ENCODE results near the gene RHBDD3.

RHBDD3 gene

GRCh38 chr22:29272624-29273023, 4.8 kb upstream of the RHBDD3 start:
- H3K4me3 ChIP-seq (ENCODE audit: low read length): no peak overlapping the region
- DNase-seq (ENCODE audit: low read depth, low spot score): no peak

DNA sequence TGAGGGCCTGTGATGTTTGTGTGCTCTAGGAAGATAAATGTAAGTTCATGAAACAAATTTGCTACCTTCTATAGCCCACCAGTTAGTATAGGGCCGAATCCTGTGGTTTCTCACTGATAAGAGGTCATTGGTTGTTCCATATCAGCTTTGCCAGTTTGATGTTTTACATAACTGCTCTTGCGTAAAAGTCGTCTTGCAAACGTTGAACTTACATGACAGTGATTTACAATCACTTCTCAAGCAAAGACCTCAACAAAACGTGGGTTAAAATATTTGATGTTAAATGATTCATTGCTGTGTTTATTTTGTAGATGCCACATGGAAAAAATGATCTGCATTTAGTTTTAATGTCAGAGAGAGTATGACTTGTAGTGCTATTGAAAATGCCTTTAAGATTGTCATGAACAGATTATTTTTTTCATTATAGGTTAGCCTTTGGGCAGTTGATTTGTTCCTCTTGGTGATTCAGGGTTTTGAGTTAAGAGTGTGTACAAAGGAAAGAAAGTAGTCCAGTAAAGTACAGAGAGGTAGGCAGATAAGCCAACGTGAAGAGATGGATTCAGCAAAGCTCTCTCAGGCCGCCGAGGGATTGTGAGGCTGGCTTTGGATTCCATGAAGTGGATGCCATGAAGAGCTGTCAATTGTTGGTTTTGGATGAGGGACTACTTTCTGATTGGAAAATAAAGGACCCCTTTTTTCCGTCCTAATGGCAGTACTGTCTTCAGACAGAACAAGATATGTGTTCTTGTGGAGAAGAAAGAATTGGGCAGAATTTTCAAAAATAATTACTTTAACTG, 2.9 kb upstream of the RHBDD3 start:
- no peak for DNase-seq (ENCODE audit: low read depth, low spot score)
- H3K4me3 ChIP-seq (ENCODE audit: low read length): peak overlapping the region; percentile 69

DNA sequence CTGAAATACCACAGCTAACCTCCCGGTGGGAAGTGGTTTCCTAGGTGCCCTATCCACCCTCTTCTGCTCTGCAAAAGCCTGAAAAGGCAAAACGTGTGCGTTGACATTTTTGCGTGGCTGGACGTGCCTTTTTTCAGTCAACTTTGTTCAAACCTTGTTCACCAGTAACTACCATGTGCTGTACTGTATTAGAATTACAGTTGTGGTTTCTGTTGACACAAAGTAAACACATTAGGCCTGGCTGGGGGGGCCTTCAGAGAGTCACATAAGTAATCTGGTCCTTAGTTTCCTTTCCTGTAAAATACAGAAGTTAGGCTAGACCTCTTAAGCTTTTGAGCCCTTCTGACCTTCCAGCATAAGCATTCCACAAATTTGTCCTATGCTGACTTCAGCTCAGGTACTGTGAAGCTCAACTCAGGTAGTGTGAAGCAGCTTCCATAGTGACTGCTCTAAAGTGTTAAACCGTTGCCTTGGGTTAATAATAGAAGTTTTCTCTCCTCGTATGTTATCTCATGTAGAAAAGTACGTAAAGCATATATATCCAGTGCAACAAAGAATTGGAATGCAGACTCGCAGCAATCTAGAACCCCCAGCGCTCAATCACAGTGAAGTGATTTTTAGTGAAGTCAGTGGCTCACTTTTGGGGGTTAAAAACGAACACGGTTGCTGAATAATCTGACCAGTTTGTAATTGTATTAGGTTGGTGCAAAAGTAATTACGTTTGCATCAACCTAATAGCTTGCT, 2.1 kb upstream of the RHBDD3 start:
- peak overlapping the region; percentile 69 for H3K4me3 ChIP-seq (ENCODE audit: low read length)
- DNase-seq (ENCODE audit: low read depth, low spot score): no peak

GRCh38 chr22:29269230-29269604, 1.4 kb upstream of the RHBDD3 start:
- H3K4me3 ChIP-seq (ENCODE audit: low read length): peak overlapping the region; percentile 69
- DNase-seq (ENCODE audit: low read depth, low spot score): no peak

DNA sequence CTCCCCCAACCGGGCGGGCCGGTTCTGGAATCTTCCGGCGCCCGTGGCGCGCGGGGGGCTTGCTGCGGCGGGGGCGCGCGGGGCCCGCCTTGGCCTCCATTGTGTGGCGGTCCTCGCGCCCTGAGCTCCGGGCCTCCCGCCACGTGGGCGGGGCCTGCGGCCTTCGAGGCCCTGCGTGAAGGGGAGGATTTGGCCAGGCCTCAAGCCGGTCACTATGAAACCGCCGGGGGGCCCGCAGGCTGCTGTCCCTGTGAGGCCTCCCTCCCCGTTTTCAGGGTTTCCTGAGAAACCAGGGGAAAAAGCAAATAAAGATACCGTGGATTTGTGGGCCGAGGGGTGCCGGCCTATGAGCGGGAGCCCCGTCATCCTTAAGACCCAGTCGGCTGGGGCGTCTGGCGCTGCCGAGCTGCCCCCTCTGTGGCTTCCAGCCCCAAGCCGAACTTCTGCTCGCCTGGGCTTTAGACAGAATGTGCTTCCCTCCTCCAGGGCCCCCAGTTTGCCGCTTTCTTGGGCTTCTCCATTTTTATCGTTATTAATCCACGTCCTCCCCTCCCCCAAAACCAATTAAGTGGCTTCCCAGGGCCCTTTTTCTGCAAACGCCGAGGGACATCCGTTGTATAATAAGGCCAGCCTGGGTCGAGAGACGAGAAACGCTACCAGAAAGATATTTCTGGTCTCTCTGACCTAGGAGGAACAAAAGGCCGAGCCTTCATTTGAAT, 889 bp upstream of the RHBDD3 start:
- DNase-seq (ENCODE audit: low read depth, low spot score): no peak
- H3K4me3 ChIP-seq (ENCODE audit: low read length): peak overlapping the region; percentile 69

- peak overlapping the region; percentile 69 for H3K4me3 ChIP-seq (ENCODE audit: low read length)
- DNase-seq (ENCODE audit: low read depth, low spot score): no peak
Measured at GRCh38 chr22:29267462-29267857, 321 bp downstream of the RHBDD3 start.

DNA sequence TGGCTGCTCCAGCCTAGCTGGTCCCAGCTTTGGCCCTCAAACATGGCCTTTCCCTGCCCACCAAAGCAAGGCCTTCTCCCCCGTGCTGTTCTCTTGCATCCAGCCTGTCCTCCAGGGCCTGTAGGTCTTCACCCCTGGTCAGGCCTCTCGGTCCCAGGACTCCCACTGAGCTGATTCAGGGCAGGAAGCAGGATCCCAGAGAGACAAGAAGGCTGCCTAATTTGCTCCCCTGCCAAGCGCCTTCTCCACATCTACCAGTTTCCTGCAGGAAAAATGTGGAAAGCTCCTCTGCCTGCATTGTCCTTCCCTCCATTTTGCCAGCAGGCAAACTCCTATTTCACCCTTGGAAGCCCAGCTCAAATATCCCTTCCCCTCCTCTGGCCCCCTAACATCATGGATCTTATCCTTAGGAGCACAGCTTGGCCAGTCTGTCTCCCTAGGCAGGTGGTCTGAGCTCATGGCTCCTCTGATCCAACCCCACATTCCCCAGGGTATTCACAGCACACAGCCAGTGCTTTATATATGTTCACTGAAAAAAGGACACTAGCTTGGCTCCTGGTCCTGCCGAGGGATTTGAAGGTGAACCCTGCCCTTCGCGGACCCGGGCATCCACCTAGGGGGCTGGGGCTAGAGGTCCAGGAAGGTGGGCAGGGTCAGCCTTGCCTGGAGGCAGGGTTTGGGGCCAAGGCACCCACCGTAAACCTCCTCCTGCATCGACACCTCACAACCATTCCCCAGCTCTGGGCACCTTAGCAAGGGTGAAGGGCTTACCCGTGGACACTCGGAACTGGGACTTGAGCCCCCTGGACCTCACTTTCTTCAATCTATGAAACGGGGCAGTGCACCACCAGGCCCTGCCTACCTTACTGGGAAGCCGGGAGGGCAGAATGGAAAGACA, 968 bp downstream of the RHBDD3 start:
- H3K4me3 ChIP-seq (ENCODE audit: low read length): peak overlapping the region; percentile 69
- no peak for DNase-seq (ENCODE audit: low read depth, low spot score)

DNA sequence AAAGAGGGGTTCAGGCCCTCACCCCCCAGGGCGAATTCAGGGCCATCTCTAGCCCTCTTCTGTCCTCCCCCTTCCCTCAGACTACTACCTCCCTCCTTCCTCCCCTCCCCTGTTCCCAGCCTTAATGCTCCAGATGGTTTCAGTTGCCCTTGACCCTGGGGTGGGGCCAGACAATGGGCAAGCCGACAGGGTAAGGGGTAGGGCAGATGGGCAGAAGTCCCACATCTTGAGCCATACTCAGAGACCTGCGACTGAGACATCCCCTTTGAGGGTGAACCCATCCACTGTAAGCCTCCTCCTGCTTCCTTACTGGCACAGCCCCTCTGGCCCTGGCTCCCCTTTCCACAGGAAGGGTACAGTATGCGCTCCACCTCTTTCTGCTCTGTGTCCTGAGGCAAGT, 1.9 kb downstream of the RHBDD3 start:
- DNase-seq (ENCODE audit: low read depth, low spot score): no peak
- peak overlapping the region; percentile 69 for H3K4me3 ChIP-seq (ENCODE audit: low read length)

- H3K4me3 ChIP-seq (ENCODE audit: low read length): no peak overlapping the region
- DNase-seq (ENCODE audit: low read depth, low spot score): no peak
Measured at GRCh38 chr22:29265305-29265704, 2.5 kb downstream of the RHBDD3 start.

DNA sequence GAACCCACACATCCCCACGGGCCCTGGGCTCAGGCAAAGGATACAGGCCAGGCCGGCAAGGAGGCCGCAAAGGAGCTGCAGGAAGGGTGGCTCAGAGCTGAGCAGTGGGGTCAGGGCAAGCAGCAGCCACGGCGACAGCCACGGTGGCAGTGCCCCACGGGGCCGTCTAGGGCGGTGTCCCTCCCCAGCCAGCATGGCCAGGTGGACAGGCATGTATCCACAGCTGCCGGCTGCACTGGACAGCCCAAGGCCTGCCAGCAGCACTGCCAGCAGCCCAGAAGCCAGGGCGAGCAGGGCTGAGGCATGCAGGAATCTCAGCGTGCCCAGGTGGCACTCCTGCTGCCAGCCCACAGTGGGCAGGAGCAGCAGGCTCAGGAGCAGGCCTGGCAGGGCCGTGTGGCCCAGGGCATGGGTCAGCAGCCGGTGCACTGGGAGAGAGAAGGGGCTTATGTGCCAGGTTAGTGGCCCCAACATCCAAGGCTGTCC, 3.9 kb downstream of the RHBDD3 start:
- no peak overlapping the region for H3K4me3 ChIP-seq (ENCODE audit: low read length)
- DNase-seq (ENCODE audit: low read depth, low spot score): no peak

DNA sequence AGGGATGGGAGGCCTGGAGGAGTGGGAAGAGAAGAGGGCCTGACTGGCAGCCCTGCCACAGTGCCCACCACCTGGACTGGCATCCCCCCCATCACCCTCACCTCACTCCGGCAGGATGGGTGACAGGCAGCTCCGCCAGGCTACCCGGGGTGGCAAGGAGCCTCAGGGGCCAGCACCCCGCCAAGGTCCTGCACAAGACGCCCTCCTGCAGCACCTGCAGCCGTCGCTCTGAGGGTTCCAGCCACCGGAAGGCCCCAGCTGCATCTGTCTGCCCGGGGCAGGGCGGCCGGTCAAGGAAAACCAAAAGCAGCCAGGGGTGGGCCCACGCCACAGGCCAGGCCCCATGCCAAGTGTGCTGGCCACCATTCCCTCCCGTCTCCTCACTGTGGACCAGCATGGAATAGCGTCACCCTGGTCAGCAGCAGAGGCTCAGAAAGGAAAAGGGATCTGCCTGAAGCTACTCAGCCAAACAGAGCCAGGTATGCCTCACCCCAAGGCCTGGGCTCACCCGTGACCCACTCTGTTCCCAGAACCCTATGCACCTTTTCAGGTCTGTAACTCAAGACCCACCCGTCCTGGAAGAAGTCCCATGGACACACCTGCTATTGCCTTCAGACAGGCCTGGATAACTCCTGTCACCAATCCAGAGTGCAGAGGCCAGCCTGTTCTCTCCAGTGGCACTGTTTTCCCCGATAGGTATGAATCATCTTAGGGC, 7.0 kb downstream of the RHBDD3 start:
- DNase-seq (ENCODE audit: low read depth, low spot score): no peak
- no peak overlapping the region for H3K4me3 ChIP-seq (ENCODE audit: low read length)

GRCh38 chr22:29260031-29260560, 7.7 kb downstream of the RHBDD3 start:
- H3K4me3 ChIP-seq (ENCODE audit: low read length): no peak overlapping the region
- no peak for DNase-seq (ENCODE audit: low read depth, low spot score)

DNA sequence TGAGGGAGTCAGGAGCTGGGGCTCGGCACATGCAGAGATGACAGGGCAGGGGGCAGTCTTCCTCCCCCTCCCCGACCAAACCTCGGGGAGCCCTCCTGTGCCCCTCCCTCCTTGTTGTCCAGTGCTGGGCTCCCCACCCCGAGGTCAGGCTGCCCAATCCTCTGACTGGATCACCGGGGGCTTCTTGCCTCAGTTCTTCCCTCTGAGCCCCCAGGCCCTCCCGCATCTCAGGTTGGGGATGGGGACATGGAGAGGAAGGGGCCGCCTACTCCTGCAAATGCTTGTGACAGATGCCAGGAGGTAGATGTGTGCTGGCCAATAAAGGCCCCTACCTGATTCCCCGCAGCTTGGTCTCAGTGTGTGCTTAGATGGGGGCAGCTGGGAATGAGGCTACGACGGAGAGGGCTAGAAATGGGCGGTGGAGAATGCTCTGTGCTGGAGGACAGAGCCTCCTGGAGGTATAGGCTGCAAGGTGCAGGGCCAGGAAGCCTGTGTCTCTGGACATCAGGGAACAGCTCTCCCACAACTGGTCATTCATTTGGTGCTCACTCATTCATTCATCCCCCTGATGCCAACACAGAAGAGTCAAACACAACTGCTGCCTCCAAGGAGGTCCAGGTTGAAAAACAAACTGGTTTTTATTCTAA, 8.4 kb downstream of the RHBDD3 start:
- no peak for DNase-seq (ENCODE audit: low read depth, low spot score)
- no peak overlapping the region for H3K4me3 ChIP-seq (ENCODE audit: low read length)

- no peak overlapping the region for H3K4me3 ChIP-seq (ENCODE audit: low read length)
- no peak for DNase-seq (ENCODE audit: low read depth, low spot score)
Measured at GRCh38 chr22:29258407-29259252, 9.2 kb downstream of the RHBDD3 start.

DNA sequence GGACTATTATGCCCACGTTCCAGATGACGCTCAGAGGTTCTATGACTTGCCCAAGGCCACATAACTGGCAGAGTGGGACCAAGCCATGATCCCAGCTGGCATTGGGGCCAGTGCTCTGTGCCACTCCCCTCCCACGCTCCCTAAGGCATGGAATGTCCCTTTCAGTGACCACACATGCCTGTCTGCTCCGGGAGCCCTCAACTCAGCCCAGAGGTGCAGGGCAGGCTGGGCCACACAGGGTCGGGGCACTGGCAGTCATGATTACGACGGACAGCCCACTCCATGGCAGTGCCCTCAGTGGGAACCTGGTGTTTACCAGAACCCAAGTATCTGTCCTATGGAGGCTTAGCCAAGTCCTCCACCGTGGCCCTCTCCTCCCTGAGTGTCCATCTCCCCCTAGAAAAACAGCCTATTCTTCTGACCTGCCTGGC, 10.0 kb downstream of the RHBDD3 start:
- no peak for DNase-seq (ENCODE audit: low read depth, low spot score)
- H3K4me3 ChIP-seq (ENCODE audit: low read length): no peak overlapping the region

DNA sequence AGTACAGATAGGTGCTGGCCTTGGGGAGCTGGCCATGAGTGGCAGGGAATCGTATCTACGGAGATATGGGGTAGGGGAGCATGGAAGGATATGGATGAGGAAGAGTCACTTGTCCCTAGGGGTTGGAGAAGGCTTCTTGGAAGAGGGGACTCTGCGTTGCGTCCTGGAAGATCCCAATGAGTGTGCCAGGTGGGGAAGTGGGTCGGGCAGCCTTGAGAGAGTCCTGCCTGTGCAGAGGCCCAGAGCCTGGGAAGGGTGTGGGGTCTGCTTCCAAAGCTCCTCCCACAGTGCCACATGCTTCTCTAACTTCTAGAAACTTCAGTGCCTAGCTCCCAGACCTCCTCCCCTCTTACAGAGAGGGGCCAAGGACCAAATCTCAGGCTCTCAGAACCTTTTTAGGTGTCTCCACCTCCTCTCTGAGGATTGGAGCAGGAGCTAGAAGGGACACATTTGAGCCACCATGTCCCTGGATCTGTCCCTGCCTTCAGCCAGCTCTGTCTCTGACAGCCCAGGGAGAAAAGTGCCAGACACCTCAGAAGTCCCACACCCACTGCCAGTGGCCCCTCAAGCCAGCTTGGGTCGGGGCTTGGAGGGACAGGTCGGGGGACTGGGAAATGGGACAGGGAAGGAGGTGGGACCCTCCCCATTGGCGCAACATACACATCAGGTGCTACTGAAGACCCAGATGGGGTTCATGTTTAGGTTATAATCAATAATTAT, 11.0 kb downstream of the RHBDD3 start:
- no peak for DNase-seq (ENCODE audit: low read depth, low spot score)
- H3K4me3 ChIP-seq (ENCODE audit: low read length): no peak overlapping the region

Measured in Jurkat, Clone E6-1 (cell line).